HepG2 (cell line): ENCODE data around the gene METTL26. TPM values are rescaled to one million over a fixed set of nuclear protein-coding genes. Genes with fewer than 3 reads are reported as not detected.

Experiments used
- HNF4A ChIP-seq: sonication (generic); formaldehyde crosslinking; IDR thresholded peaks from 2 replicates; pipeline ENCODE4 v1.4.0; 2020; ENCODE audit warnings: missing genetic modification reagents
- NFRKB ChIP-seq: fragments of 450-650 bp; IDR thresholded peaks from 2 replicates; pipeline ENCODE4 v1.6.1; 2017
- PATZ1 ChIP-seq: sonication (generic); formaldehyde crosslinking; IDR thresholded peaks from 2 replicates; pipeline ENCODE4 v1.4.0; 2020; ENCODE audit warnings: missing genetic modification reagents
- SP4 ChIP-seq: sonication (generic); formaldehyde crosslinking; IDR thresholded peaks from 2 replicates; pipeline ENCODE4 v1.8.1; 2023; ENCODE audit warnings: mild to moderate bottlenecking, missing genetic modification reagents
- ZBTB40 ChIP-seq, 2 experiments: fragments of 450-650 bp in 1 of 2; sonication (generic) in 1 of 2; formaldehyde crosslinking in 1 of 2; IDR thresholded peaks; 2 replicates each; pipeline versions ENCODE4 v1.6.1 to v1.8.0; 2016 to 2022; ENCODE audit warnings: antibody characterized with exemption in 1 of 2, mild to moderate bottlenecking in 1 of 2, missing genetic modification reagents in 1 of 2
- ZGPAT ChIP-seq: IDR thresholded peaks from 2 replicates; pipeline ENCODE4 v1.6.1; 2016; ENCODE audit warnings: mild to moderate bottlenecking
- ZNF326 ChIP-seq: sonication (generic); formaldehyde crosslinking; IDR thresholded peaks from 2 replicates; pipeline ENCODE4 v1.4.0; 2020; ENCODE audit warnings: missing genetic modification reagents, borderline replicate concordance
- ZNF550 ChIP-seq: sonication (generic); formaldehyde crosslinking; IDR thresholded peaks from 2 replicates; pipeline ENCODE4 v1.4.0; 2020; ENCODE audit warnings: mild to moderate bottlenecking, missing genetic modification reagents, borderline replicate concordance
- ZNF710 ChIP-seq: sonication (generic); formaldehyde crosslinking; IDR thresholded peaks from 2 replicates; pipeline ENCODE4 v1.5.0; 2020; ENCODE audit warnings: mild to moderate bottlenecking, missing genetic modification reagents, borderline replicate concordance
- polyA plus RNA-seq, 8 experiments: library from polyadenylated mRNA; depleted of rRNA in 3 of 8; stranded (reverse) in 7 of 8; unstranded in 1 of 8; fragments of >200 nt; fragmentation: Illumina TruSeq in 4 of 8; extraction: Trizol in 4 of 8; gene quantifications; 2 replicates each; pipeline versions ENCODE4 v1.2.1 to v1.2.3, GENCODE V29; 2011 to 2016; ENCODE audit warnings: low read depth in 4 of 8, missing spikeins in 1 of 8, mixed read lengths in 1 of 8; ENCODE audit not compliant: insufficient read depth in 1 of 8
- total RNA-seq, 5 experiments: library from RNA; depleted of rRNA; stranded (reverse); fragments of >200 nt; fragmentation: Illumina TruSeq; extraction: Trizol; gene quantifications; 2 replicates each; pipeline ENCODE4 v1.2.3, GENCODE V29; 2016; ENCODE audit warnings: low read depth in 1 of 5
- TF ChIP-seq, protein P1 (sequence below): sonication (generic); formaldehyde crosslinking; conservative IDR thresholded peaks from 2 replicates; pipeline ENCODE4 v1.4.0; 2020; ENCODE audit warnings: mild to moderate bottlenecking, missing genetic modification reagents, moderate library complexity

The METTL26 gene
- total and polyA plus RNA-seq, 2 of the 13 experiments (the other 11 are each of a cell fraction or from before 2014, with no cell fraction given) = 65.5 to 70.1 TPM

DNA sequence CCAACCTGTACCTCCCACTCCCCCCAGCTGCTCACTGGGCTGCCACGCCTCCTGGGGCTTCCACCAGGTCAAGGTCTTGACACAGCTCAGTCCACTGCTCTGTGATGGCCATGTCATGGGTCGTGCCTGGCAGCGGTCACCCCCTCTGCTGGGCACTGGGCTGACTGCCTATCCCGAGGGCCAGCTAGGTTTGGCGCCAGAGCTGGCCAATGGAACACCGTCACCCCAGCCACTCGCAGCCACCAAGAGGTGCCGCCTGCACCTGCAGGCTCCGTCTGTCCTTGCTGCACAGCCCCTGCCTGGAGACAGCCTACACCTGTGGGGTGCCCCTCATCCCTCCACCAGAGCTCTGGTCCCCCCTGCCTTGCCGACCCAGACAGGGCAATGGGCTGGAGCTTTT lies 50.8 kb downstream of the METTL26 start (continued):
- TF ChIP-seq ZBTB40 (IDR thresholded peaks at IDR 0.05) (no peak), ZBTB40 (CRISPR knock-in tag; IDR thresholded peaks at IDR 0.05) (no peak), ZGPAT (CRISPR knock-in tag) (no peak), ZNF326 (CRISPR knock-in tag) (peak; percentile 62; the same call in 1 of the 2 replicates), ZNF550 (CRISPR knock-in tag) (no peak), HNF4A (peak; percentile 20; the same call in 1 of the 2 replicates), SP4 (CRISPR knock-in tag) (peak; percentile 27; the same call in 1 of the 2 replicates), NFRKB (no peak), ZNF710 (CRISPR knock-in tag) (no peak), PATZ1 (peak; percentile 65)
- TF ChIP-seq, protein P1, sequence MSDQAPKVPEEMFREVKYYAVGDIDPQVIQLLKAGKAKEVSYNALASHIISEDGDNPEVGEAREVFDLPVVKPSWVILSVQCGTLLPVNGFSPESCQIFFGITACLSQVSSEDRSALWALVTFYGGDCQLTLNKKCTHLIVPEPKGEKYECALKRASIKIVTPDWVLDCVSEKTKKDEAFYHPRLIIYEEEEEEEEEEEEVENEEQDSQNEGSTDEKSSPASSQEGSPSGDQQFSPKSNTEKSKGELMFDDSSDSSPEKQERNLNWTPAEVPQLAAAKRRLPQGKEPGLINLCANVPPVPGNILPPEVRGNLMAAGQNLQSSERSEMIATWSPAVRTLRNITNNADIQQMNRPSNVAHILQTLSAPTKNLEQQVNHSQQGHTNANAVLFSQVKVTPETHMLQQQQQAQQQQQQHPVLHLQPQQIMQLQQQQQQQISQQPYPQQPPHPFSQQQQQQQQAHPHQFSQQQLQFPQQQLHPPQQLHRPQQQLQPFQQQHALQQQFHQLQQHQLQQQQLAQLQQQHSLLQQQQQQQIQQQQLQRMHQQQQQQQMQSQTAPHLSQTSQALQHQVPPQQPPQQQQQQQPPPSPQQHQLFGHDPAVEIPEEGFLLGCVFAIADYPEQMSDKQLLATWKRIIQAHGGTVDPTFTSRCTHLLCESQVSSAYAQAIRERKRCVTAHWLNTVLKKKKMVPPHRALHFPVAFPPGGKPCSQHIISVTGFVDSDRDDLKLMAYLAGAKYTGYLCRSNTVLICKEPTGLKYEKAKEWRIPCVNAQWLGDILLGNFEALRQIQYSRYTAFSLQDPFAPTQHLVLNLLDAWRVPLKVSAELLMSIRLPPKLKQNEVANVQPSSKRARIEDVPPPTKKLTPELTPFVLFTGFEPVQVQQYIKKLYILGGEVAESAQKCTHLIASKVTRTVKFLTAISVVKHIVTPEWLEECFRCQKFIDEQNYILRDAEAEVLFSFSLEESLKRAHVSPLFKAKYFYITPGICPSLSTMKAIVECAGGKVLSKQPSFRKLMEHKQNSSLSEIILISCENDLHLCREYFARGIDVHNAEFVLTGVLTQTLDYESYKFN (CRISPR knock-in tag) = peak; percentile 34; the same call in 1 of the 2 replicates
